HG03060 (cell line): ENCODE measurements around the gene TIAM2.
A peak's percentile ranks its signal among the peaks of the same experiment; 100 is the strongest.
"Not testable (repeated sequence)": the region's sequence is repeated elsewhere in the genome, so short reads cannot be mapped to it uniquely, and the experiment has no call there.

Source experiments
- ATAC-seq: cut with Tn5 transposase; IDR thresholded peaks from one replicate; pipeline ENCODE4 v1.9.1; 2021; ENCODE audit warnings: low read depth, moderate number of reproducible peaks; ENCODE audit not compliant: unreplicated experiment

TIAM2 gene

DNA sequence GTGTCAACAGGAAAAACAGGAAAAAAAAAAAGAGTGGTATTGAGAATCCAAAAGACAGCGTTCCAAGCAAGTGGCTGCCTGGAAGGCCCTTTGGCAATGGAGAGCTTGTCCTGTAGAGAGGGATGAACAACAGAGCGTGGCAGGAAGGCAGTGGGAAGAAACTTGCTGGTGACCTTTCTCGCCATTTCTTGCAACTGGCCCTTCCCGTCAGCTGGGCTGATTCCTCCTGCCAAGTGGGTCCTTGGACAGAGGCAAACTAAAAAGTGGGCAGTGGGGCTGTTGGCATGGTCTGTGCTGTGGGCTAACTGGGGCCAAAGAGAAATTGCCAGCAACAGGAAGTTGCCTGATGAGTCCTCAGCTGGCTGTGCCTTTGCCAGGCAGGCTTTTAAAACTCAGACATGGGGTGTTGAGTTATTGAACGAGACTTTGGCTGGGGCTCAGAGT, 224.8 kb downstream of the TIAM2 start:
- no peak for ATAC-seq

DNA sequence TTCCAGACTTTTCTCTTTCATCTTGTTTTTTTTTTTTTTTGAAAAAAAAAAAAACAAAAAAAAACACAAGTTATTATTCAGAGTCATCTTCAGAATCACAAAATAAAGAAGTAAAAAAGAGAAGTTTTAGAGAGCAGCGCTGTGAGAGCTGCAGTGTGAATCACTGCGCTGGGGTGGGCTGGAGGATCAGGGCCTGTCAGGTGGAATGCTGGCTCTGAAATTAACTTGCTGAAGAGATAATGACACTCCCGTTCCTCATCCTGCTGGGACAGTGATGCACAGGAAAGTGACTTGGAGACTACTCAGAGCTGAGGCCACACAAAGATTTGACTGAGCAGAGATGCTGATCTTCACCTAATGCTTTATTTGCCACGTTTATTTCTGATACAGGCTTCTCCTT, 226.0 kb downstream of the TIAM2 start:
- no peak for ATAC-seq

DNA sequence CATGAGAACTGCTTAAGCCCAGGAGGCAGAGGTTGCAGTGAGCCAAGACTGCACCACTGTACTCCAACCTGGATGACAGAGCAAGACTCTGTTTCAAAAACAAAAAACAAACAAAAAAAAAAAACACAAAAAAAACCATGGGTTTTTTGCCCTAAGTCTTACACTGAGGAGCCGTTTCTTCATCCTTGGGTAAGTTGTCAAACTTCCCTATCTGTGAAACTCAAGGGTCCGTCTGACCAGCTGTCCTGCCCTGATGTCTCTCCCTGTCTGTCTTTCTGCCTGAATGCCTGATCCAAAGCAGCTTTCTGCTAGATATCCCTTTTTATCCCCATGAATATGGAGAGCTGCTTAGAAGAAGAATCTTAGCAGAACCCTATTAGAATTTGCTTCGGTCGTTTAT, 227.4 kb downstream of the TIAM2 start:
- no peak for ATAC-seq

DNA sequence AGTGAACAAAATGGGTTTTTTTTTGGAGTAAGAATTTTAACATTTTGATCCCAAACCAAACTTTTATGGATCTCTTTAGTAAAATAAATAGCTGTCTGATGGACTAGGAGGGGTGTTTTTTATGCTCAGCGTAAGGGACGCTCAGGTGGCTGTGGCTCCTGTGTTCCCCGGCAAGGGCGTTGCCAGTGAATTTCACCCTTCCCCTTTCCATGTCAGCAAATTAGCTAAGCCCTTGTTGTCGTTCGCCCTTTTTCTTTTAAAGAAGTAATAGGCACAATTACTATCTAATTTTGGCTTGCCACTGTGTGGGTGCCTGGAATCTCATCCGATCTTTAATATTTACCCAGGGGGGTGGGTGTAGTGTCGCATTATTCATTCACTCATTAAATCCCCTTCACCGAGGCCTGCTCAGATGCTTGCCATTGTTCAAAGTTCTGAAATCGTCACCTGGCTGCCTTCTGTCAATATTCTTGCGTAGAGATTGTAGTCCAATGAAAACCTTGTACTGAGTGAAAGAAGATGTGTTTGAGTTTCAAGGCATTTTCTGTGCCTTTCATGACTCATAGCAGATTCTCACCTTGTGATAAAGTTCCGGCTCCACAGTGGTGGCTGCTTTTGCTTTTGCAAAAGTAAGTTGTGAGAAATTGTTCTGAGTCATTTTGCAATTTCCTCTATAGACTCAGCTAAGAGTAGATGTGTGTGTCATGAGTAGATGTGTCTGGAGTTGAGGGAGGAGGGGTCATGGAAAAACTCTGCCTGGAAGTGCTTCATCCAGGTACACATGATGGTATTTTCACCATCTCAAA, 228.7 kb downstream of the TIAM2 start:
- peak; percentile 99 for ATAC-seq

DNA sequence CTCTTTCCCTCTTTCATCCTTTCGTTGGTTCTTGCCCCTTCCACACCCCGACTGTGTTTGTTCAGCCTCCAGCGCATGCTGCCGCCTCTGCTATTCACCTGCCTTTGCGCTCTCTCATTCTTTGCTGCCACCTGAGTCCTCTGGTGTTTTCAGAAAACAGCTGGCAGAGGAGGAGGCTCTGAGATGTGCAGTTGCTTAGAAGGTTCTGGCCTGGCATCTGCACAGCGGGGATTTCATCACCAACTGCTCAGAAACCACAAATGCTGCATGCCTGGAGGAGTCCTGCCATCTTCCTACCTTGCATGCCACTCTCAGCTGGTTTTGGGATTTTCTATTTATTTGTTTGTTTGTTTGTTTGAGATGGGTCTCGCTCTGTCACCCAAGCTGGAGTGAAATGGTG, 229.5 kb downstream of the TIAM2 start:
- ATAC-seq, result no peak

- no peak for ATAC-seq
Measured at GRCh38 chr6:155227046-155227445, 231.9 kb downstream of the TIAM2 start.

GRCh38 chr6:155228546-155229166, 233.5 kb downstream of the TIAM2 start:
- no peak for ATAC-seq

DNA sequence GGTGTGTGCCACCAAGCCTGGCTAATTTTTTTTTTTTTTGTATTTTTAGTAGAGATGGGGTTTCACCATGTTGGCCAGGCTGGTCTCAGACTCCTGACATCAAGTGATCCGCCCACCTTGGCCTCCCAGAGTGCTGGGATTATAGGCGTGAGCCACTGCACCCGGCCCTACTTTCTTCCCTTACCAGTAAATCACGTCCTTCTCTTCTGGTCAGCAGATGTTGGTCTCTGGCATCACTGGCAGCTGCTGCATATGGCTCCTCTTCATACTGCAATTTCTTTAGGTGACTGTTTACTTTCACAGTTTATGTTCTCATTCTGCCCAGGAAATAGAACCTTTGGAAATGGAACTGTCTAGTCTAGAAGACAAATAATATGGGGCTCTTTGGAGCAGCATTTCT, 235.9 kb downstream of the TIAM2 start:
- not testable (repeated sequence) for ATAC-seq

- ATAC-seq, result no peak
Measured at GRCh38 chr6:155232848-155233247, 237.7 kb downstream of the TIAM2 start.

DNA sequence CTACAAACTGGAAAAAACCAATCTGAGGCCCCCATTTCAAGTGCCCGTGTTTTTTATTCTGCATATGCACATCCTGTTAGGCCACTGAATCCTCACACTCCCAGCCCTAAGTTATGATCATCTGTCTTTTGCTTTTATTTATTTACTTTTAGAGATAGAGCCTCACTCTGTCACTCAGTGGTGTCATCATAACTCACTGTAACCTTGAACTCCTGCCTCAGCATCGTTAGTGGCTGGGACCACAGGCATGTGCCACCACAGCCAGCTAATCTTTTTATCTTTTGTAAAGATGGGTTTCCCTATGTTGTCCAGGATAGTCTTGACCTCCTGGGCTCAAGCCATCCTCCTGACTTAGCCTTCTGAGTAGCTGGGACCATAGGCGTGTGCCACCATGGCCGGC, 239.1 kb downstream of the TIAM2 start:
- no peak for ATAC-seq

- no peak for ATAC-seq
Measured at GRCh38 chr6:155234687-155235086, 239.6 kb downstream of the TIAM2 start.

DNA sequence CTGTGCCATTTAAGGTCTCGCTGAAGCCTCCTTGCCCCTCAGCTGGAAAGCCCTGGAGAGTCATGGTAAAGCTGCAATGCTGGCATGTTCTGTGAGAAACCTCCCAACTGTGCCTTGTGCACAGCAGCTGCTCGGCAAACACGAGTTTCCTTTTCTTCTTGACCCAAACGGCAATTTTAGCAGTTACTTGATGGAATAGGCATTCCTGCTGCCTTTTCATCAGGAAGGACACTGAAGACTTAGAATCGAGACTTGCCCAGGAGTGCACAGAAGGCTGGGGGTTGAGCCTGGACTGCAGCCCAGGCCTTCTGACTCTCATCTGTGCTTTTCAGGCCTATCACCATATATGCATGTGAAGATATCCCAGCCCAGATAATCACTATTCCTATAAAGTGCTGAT, 240.0 kb downstream of the TIAM2 start:
- no peak for ATAC-seq

GRCh38 chr6:155237613-155238012, 242.5 kb downstream of the TIAM2 start:
- no peak for ATAC-seq

GRCh38 chr6:155240905-155241600, 245.9 kb downstream of the TIAM2 start:
- no peak for ATAC-seq

GRCh38 chr6:155241966-155242365, 246.9 kb downstream of the TIAM2 start:
- no peak for ATAC-seq

DNA sequence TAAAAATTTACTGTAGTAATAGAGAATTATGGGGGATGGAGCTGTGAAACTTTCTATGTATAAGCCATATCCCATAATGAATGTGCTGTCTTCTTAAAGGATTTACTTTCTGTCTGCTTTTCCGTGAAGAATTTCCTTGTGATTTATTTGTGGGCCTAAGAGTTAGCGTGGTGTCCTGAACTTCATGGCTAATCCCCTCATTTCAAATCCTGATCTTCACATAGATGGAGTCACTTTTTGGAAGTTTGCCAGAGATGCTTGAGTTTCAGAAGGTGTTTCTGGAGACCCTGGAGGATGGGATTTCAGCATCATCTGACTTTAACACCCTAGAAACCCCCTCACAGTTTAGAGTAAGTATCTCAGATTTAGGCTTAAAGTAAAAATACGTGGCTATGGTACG, 249.3 kb downstream of the TIAM2 start:
- ATAC-seq, result no peak

GRCh38 chr6:155245193-155245592, 250.1 kb downstream of the TIAM2 start:
- ATAC-seq, result no peak

GRCh38 chr6:155245831-155246230, 250.7 kb downstream of the TIAM2 start:
- ATAC-seq, result no peak

GRCh38 chr6:155246825-155247224, 251.7 kb downstream of the TIAM2 start:
- no peak for ATAC-seq

- no peak for ATAC-seq
Measured at GRCh38 chr6:155247618-155248007, 252.5 kb downstream of the TIAM2 start.
